ENCODE data around the gene COLEC12.

Gene COLEC12

GRCh38 chr18:506801-507200, 6.3 kb upstream of the COLEC12 start:
- Histone ChIP-seq H3K27ac (no peak overlapping the region), H3K4me3 (no peak overlapping the region)
- TF ChIP-seq CTCF (IDR thresholded peaks at IDR 0.05): no peak
- no peak for DNase-seq (ENCODE audit: low spot score)

- H3K4me3 ChIP-seq: no peak overlapping the region
- no peak for DNase-seq (ENCODE audit: low spot score)
- no peak for TF ChIP-seq CTCF (IDR thresholded peaks at IDR 0.05)
These were observed 5.8 kb upstream of the COLEC12 start for GRCh38 chr18:506264-506663.

GRCh38 chr18:505483-506122, 5.1 kb upstream of the COLEC12 start:
- no peak for TF ChIP-seq CTCF (IDR thresholded peaks at IDR 0.05)
- Histone ChIP-seq H3K4me3 (no peak overlapping the region), H3K27ac (no peak overlapping the region)
- no peak for DNase-seq (ENCODE audit: low spot score)

More at GRCh38 chr18:506264-506663, 5.8 kb upstream of the COLEC12 start:
- H3K27ac ChIP-seq: no peak overlapping the region

- TF ChIP-seq CTCF (IDR thresholded peaks at IDR 0.05): no peak
- Histone ChIP-seq H3K4me3 (peak overlapping the region; percentile 71), H3K27ac (no peak overlapping the region)
- no peak for DNase-seq (ENCODE audit: low spot score)
These were observed 859 bp upstream of the COLEC12 start for GRCh38 chr18:501406-501714.

GRCh38 chr18:499776-500631, 497 bp downstream of the COLEC12 start:
- Histone ChIP-seq H3K4me3 (peak overlapping the region; percentile 71), H3K27ac (peak overlapping the region in 1 of 2 donors; percentile 33)
- no peak for DNase-seq (ENCODE audit: low spot score)
- TF ChIP-seq CTCF (IDR thresholded peaks at IDR 0.05): no peak

- DNase-seq (ENCODE audit: low spot score): no peak
- no peak for TF ChIP-seq CTCF (IDR thresholded peaks at IDR 0.05)
- H3K27ac ChIP-seq: peak overlapping the region in 1 of 2 donors; percentile 33
These were observed 1.3 kb downstream of the COLEC12 start for GRCh38 chr18:498931-499775.

More at GRCh38 chr18:498931-499775, 1.3 kb downstream of the COLEC12 start:
- peak overlapping the region; percentile 71 for H3K4me3 ChIP-seq

All from coronary artery (tissue), 2 donors.